ENCODE measurements around the gene LCNL1.

GRCh38 chr9:136942112-136942880 lies 40.5 kb upstream of the LCNL1 start:
- TF ChIP-seq CTCF (IDR thresholded peaks at IDR 0.05) = no peak
- no peak for TF ChIP-seq POLR2A (IDR thresholded peaks at IDR 0.05)

Data from Peyer's patch (tissue), 4 donors.